ENCODE data around the gene DPH6.
"Not testable (repeated sequence)": the region's sequence is repeated elsewhere in the genome, so short reads cannot be mapped to it uniquely, and the experiment has no call there.

The DPH6 gene

DNA sequence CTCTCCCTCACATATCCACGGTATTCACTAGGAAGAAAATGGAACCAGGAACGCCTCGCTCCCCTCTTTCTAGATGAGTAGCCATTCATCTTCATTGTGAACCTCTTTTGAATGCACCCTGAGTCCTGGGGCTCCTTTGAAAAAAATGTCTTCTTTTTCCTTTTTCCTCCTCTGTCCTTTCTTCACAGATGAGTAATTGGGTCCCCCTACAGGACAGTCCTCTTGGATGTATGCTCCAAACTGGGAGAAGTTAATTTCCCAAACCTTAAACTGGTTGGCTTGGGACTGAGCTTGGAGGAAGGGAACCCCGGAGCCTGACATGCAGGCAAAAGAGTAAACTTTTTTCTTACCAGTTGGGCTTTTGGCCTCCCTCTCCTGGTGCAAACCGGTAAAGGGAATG lies 108.8 kb downstream of the DPH6 start:
- no peak for DNase-seq (ENCODE audit: low read depth, low spot score)

DNA sequence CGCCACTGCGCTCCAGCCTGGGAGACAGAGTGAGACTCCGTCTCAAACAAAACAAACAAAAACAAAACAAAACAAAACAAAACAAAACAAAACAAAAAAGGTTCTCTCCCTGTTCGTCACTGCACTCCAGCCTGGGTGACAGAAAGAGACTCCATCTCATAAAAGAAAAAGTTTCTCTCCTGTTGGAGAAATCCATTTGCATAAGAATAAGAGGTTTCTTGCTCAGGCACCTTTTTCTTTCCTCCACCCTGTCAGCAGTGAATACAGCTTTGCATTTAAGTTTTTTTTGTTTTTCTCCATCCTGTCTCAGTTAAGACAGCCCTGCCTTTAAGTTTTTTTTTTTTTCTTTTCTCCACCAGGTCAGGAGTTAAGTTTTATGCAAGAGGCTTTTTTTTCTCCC lies 109.5 kb downstream of the DPH6 start:
- DNase-seq (ENCODE audit: low read depth, low spot score), result no peak

DNA sequence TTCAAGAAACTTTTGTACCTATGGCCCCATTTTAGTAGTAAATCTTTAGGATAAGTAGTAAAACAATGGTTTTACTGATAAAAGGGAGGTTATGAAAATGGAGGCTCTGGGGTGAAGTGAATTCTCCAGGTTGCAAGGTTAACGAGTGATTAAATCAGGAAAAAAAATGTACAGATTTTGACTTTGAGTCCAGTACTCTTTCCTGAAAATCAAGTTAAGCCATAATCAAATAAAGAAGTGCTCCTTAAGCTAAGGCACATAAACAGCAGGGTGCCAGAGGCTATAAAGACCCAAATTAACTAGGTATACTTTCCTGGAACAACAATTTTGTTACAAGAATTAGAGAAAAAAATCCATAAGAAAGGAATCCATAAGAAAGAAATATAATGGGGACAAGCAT lies 114.7 kb downstream of the DPH6 start:
- no peak for DNase-seq (ENCODE audit: low read depth, low spot score)

DNA sequence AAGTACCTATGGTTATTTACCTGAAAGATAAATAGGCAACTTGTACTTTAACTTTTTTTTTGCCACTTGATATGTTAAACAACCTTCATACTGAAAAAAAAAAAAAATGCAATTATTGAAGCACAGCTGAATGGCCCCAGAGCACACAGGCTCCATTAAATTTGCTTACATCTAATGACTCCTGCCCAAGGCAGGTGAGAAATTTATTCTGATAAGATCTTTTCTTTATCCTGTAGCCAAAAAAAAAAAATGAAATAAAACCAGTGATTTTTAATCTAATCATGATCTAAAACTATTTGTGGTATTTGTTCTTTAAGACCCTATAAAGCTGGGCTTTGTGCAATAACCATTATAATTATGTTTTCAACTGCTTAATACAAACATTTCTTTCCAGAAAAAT lies 115.7 kb downstream of the DPH6 start:
- DNase-seq (ENCODE audit: low read depth, low spot score), result no peak

DNA sequence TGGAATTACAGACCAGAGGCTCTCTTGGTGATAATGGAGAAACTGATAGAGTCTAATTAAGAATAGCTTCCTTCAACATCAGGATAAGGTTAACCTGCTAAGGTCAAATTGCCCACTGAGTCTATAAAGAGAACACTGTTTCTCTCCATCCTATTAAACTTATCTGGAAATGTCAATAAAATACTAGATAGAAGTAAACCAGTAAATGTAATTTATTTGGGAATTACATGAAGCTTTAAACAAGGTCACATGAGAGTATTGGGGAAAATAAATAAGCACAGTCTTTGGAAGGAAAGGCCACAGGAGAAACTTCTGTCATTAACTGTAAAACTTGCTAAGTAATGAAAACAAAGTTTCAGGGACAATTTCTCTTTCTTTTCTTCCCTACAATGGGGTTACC lies 118.5 kb downstream of the DPH6 start:
- DNase-seq (ENCODE audit: low read depth, low spot score), result no peak

GRCh38 chr15:35427091-35427490 lies 118.9 kb downstream of the DPH6 start:
- no peak for DNase-seq (ENCODE audit: low read depth, low spot score)

- DNase-seq (ENCODE audit: low read depth, low spot score), result no peak
These were observed 135.2 kb downstream of the DPH6 start for GRCh38 chr15:35410775-35411174.

- no peak for DNase-seq (ENCODE audit: low read depth, low spot score)
These were observed 146.1 kb downstream of the DPH6 start for GRCh38 chr15:35399901-35400300.

DNA sequence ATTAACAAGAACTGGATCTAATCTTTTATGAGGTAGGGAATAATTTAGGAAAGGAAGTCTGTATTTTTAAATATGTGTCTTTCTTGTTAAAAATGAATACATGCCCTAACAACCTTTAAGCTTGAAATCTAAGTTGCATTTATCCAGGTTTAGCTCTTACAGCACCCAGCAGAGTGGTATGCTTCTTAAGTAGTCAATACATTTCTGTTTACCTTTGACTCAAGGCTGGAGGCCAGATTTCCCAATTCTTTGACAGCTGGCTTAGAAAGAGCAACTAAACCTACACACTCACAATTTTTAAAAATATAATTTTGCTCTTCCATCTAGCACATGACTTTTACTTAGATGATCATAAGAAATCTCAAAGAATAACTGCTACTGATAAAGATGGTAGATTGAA lies 148.9 kb downstream of the DPH6 start:
- DNase-seq (ENCODE audit: low read depth, low spot score), result no peak

GRCh38 chr15:35394416-35394815 lies 151.5 kb downstream of the DPH6 start:
- no peak for DNase-seq (ENCODE audit: low read depth, low spot score)

DNA sequence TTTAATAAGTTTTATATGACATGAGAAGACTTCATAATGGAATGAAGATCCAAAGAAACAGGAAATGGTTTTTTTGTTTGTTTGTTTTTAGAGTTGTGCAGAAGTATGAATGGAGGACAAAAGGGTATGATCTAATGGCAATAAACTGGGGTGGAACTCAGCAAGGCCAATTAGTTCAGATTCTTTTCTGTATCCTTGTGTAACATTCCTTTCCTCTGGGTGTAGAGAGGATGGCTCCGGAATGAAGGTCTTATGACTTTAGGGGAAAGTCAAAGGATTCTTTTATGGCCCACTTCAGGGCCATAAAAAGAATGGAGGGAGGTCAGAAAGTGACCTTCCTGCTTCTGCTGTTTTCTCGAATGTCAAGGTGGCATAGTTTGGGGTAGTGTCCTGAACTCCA lies 152.6 kb downstream of the DPH6 start:
- no peak for DNase-seq (ENCODE audit: low read depth, low spot score)

DNA sequence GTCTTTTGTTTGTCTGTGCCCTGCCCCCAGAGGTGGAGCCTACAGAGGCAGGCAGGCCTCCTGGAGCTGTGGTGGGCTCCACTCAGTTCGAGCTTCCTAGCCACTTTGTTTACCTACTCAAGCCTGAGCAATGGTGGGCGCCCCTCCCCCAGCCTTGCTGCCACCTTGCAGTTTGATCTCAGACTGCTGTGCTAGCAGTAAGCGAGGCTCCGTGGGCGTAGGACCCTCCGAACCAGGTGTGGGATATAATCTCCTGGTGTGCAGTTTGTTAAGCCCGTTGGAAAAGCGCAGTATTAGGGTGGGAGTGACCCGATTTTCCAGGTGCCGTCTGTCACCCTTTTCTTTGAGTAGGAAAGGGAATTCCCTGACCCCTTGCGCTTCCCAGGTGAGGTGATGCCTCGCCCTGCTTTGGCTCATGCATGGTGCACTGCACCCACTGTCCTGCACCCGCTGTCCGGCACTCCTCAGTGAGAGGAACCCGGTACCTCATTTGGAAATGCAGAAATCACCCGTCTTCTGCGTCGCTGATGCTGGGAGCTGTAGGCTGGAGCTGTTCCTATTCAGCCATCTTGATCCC lies 154.5 kb downstream of the DPH6 start:
- not testable (repeated sequence) for DNase-seq (ENCODE audit: low read depth, low spot score)

GRCh38 chr15:35383506-35383905 lies 162.5 kb downstream of the DPH6 start:
- no peak for DNase-seq (ENCODE audit: low read depth, low spot score)

GRCh38 chr15:35381328-35381727 lies 164.6 kb downstream of the DPH6 start:
- no peak for DNase-seq (ENCODE audit: low read depth, low spot score)

DNA sequence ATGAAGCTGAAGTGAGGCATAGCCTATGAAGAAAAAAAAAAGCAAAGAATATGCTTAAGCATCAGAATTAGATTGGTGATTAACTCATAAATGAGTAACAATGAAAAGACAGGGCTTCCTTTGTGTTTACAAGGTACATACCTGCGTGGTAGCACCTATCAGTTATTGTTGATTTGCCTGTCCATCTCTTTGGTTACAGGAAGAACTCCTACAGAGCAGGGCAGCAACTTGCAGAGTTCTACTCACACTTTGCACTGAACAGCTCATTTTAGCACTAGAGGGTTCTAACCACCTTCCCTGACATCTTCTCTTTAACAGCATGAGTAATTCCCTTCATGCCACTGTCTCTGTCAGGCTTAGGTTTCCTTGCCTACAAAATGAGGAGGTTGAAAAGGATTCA lies 166.0 kb downstream of the DPH6 start:
- no peak for DNase-seq (ENCODE audit: low read depth, low spot score)

DNA sequence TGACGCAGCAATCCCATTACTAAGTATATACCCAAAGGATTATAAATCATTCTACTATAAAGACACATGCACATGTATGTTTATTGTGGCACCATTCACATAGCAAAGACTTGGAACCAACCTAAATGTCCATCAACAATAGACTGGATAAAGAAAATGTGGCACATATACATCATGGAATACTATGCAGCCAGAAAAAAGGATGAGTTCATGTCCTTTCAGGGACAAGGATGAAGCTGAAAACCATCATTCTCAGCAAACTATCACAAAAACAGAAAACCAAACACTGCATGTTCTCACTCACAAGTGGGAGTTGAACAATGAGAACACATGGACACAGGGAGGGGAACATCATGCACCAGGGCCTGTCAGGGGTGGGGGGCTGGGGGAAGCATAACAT lies 167.5 kb downstream of the DPH6 start:
- not testable (repeated sequence) for DNase-seq (ENCODE audit: low read depth, low spot score)

GRCh38 chr15:35376707-35377106 lies 169.3 kb downstream of the DPH6 start:
- no peak for DNase-seq (ENCODE audit: low read depth, low spot score)

DNA sequence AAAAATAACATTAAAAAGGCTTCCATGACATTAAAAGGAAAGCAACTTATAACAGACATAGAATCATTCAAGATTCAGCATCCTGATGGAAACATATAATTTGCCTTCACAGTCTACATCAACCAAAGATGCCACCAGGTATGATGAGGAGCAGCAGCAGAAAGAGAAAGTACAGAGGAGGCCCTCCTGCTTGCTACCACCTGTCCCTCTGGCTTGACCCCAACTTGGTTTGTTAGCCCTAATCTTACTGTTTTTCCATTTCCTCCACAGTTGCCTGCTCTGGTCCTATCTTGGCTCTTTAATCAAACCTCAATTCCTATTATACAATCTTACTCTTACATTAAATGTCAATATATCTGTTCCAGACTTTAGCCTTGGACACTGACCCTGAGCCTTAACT lies 171.3 kb downstream of the DPH6 start:
- no peak for DNase-seq (ENCODE audit: low read depth, low spot score)

- no peak for DNase-seq (ENCODE audit: low read depth, low spot score)
These were observed 183.7 kb downstream of the DPH6 start for GRCh38 chr15:35362195-35362829.

GRCh38 chr15:35358824-35359223 lies 187.1 kb downstream of the DPH6 start:
- DNase-seq (ENCODE audit: low read depth, low spot score), result no peak

GRCh38 chr15:35351059-35351458 lies 194.9 kb downstream of the DPH6 start:
- DNase-seq (ENCODE audit: low read depth, low spot score), result no peak

DNA sequence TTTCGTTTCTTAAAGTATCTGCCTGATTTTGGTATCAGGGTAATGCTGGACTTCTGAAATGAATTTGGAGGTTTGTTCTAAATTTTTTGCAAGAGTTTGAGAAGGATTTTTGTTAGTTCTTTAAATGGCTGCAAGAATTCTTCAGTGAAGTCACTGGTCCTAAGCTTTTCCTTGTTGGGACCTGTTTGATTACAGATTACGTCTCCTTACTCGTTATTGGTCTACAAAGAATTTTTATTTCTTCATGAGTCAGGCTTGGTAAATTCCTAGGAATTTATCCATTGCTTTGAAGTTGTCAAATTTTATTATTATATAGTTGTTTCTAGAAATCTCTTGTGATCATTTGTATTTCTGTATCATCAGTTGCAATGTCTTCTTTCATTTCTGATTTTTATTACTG lies 196.0 kb downstream of the DPH6 start:
- no peak for DNase-seq (ENCODE audit: low read depth, low spot score)

GRCh38 chr15:35330916-35331315 lies 215.0 kb downstream of the DPH6 start:
- no peak for DNase-seq (ENCODE audit: low read depth, low spot score)
